NCI-H1105 (cell line): Measurements from ENCODE around the gene SETD3.

Experiments
- DNase-seq: peaks from one replicate; lab custom pipeline; 2025; lab: John Stamatoyannopoulos, UW

SETD3 gene

DNA sequence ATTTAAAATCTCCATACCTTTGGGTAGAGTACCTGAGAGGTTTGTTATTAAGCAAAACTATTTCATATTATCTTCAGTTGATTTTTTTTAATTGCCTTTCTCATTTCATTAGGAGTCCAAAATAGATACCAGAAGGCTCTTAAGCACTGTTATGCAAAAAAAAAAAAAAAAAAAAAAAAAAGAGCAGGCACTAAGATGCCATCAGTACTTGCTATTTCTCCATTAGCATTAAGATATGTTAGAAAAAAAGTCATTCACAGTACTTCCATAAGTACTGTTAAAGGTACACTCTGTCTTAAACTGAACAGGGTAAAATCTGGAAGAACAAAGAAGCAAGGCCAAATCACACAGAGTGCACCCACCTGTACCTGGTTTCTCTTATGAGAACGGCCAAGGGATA lies 57.2 kb downstream of the SETD3 start:
- no peak for DNase-seq

DNA sequence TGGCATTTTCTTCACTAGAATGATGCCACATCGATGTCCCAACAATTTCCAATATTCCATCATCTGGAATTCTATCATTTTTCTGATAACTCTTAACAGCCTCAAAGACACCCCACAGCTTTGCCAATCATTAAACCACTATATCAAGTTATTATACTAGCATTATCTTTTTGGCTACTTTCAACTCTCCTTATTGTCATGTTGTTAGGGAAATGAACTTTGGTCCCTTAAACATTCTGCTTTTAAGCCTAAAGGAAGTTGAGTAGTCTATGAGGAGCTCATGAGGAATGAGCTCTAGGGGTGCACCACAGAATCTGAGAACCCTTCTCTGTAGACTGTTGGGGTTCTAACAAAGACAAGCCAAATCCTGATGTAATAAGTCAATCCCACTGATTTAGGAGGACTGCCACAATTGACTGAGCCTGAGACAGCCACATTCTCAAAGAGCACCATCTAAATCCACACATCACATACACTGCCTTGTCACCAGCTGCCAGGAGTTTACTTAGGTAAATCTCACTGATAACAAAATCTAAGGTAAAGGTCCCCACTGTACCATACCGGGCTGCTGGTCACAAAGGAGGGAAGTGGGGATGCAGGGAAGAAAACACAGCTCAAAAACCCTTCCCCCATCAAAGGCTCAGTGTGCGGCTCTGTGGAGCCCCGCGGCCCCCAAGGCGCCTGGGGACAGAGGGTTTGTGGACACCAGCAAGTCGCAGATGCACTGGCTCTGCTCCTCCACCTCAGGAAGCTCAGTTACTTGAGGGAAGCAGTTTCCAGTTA lies 58.2 kb downstream of the SETD3 start:
- no peak for DNase-seq

DNA sequence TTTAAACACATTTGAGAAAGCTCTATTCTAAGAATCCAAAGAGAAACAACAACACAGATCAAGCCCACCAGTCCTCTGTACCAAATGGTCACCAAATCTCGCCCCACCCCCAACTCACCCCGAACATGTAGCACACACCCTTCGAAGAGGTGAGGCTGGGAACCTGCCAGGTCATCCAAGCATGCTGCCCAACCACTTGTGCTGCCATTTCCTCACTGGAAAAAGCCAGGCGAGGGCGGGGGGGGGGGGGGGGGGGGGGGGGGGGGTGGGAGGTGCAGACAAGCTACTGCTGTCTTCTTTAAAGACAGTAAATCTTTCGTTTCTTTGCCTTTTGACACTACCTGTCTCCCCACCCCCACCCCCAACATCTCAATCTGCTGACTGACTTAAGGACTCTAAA lies 59.9 kb downstream of the SETD3 start:
- DNase-seq: no peak

DNA sequence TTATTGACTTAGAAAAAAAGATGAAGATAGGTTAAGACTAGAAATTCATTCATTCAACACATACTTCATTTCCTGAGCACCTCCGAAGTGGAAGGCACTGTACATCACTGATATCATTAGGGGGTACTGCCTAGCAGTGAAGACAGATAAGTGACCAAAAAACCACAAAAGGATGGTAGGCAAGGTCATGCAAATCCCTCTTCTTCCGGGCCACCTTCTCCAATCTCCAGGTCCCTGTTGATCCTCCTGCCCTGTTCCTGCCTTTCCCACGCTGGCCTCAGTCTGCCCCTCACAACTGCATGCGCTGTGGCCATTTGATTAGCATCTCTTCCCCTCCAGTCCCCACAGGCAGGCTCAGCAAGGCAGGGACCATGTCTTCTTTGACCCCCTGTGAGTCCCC lies 60.8 kb downstream of the SETD3 start:
- no peak for DNase-seq

DNA sequence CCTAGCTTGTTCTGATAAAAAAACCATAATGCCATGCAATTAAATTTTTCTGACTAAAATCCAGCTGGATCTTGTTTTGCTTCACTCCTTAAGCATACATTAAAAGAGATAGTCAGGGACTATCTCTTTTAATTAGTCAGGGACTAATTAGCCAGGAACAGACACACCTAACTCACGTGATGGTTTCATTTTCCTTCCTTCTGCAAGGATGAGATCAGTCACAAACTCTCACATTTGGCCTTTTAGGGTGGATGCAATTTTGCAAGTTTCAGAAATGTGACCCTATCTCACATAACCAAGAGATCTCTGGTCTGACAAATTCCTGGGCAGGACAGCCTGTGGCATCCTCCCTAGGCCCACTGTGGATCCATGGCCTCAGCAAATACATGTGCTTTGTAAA lies 62.4 kb downstream of the SETD3 start:
- no peak for DNase-seq

DNA sequence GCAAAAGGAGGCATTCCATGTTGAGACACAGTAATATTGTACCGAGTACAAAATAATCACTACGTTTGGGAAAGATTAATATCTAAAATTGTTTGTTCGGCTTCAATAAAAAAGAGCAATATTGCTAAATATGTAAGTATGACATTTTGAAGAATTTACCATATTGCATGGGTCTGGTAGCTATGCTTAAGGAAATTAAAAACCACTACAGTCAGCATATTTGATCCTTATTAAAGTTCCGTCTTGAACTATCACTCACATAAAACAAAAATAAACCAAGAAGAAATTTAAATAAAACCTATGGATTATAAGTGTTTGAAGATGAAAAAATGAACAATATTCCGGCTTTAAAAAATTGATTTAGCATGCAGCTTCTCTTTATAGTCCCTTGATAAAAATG lies 63.8 kb downstream of the SETD3 start:
- DNase-seq: no peak

DNA sequence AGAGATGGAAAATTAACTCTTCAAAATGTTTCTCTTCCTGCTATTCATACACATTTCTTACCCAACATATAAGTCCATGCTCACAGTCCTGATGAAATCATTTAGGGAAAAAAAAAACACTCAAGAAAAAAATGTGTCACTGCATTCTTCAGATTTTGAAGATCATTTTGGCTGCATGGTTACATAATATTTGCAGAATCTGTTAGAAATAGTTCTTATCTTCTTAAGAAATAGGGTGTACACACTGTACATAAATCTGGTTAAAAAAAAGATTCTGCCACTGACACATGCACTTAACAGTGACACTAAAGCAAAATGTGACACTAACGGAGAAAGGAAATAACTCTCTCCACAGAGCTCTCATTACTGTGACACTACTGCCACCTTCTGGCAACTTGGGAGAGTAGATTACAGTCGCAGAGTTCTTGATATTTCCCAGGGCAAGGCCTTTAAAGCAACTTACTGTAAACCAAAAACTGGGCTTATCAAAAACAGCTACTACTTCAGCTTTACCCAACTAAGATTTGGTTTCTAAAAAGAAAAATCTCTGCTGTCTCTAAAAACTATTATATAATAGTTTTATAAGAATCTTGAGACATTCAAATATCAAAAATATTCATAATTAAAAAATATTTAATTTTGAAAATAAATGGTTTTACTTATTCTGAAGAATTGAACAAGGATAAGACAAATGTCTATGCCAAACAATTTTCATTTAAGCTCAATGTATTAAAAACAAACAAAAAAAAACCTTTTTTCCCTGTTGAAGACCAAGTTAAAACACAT lies 65.0 kb downstream of the SETD3 start:
- DNase-seq: peak; percentile 70

DNA sequence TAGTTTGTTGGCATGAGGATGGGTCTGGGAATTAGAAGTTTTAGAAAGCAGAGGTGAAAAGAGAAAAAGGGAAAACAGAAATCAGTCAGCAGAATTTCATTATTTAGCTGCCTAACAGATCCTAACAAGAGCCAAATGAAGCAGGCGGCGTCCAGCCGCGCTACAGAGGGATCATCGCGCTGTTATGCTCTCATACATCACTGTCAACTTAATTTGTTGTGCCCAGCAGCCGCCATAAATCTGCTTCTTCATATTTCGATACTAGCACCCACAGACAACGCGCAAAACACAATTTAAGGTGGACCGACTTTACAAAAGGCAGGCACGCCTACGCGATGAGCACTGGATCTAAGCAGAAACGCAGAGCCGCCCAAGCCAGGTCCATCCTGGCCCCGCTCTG lies 66.7 kb downstream of the SETD3 start:
- no peak for DNase-seq

DNA sequence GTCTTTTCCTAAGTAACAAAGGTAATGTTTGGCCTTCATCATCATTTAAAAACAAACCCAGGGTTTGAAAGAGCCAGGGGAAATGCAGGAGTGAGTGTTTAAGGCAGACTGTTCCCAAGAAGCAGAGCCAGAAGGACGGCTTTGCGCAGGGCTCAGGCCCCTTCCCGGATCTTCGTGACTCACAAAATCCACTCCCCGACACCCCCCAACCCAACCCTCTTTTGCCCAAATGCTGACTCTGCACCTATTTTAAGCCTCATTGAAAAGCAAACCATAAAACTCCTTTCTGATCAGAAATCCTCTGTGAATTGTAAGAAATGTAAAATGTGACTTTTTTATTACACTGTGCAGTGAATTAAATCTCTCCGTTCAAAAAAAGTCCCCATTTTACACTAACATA lies 67.5 kb downstream of the SETD3 start:
- no peak for DNase-seq

DNA sequence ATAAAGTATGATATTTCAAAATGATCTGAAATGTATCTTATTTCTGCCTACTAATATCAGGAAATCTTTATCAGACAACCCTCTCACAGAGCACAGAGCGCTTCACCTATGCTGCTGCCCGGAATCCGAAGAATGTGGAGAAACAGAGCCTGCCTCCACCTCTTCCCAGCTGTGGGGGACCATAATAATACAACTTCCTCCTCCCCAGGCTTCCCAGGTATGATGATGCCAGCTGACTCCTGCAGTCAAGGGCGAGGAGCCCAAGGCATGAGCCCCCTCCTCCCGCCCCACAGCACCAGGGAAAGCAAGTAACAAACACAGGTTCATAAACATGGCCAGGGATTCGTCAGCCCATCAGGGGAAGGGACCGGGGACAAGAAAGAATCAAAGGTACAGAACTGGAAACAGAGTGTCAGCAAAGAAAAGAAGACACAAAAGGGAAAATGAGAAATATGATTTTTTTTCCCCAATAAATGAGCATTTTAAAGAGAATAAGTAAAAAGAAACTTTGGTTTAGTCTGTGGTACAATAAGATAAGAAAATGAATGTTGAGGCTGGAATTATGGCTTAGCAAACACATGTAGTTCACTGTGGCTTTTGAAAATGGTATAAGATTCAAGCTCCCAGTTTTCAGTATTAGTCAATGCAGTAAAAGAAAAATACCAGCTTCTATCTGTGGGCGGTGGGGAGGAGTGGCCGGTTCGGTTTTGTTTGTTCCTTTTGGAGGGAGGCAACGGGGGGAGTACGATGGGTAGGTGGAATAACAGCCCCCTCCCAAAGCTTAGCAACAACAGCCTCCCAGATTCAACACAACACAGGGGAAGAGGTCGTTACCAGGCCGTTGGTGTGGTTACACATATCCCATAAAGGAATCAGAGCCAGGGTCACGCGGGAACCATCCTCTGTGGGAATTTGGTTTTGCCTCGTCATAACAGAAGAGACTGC lies 68.3 kb downstream of the SETD3 start:
- no peak for DNase-seq

DNA sequence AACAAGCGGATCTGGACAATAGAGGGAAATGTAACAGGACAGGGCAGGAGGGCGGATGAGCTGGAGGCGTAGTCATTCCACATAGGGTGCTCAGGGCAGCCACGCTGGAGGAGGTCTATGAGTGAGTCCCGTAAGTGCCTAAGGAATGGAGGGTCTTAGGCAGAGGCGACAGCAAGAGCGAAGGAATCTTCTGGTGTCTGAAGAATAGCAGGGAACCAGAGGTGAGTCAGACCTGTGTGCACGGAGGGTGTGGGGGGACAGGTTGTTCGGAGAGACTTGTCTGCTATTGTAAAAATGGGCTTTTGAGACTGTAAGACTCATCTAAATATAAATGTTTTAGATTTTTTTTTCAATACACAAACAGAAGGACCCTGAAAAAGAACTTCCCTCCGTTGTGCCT lies 70.6 kb downstream of the SETD3 start:
- no peak for DNase-seq

DNA sequence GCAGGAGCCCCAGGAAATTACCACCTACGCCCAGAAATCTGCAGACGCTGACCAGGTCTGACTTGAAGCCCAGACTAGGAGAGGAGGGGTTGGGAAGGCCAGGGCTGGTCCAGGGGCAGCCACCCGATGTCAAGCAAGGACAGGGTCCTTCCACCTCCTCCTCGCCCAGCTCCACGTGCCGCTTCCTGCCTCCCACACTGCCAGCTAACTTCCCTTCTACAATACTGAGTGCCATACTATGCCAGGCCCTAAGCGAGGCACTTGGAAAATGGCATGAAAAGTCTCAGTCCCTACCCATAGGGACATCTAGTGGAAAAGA lies 71.7 kb downstream of the SETD3 start:
- no peak for DNase-seq

DNA sequence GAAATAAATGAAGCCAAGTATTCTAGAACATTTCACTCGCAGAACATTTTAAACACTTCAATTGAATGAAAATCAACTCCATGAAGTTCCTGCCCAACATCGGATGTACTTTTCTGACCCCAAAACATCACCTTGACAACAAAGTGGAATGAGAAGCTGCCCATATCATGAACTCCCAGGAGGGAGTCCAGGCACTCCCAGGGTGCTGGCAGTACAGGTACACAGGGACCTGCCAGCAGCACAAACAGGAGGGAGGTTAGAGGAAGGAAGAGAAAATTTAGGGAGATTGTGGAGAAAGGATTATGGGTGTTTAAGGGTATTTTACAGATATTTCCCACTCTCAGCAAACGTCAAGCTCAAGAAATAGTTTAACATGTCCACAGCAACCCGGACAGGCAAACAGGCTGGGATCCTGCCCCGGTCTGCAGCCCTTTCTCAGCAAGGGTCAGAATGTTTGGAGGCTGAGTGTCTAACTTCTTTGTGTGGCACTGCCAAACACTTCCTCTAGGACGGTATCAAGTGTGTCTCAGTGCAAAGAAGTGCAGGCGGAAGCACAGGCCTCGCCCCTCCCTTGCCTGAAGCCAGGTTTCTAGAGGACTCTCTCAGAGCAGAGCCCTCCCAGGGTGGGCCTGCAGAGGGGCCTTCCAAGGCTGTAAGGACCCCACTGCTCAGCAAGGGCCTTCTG lies 72.2 kb downstream of the SETD3 start:
- no peak for DNase-seq

DNA sequence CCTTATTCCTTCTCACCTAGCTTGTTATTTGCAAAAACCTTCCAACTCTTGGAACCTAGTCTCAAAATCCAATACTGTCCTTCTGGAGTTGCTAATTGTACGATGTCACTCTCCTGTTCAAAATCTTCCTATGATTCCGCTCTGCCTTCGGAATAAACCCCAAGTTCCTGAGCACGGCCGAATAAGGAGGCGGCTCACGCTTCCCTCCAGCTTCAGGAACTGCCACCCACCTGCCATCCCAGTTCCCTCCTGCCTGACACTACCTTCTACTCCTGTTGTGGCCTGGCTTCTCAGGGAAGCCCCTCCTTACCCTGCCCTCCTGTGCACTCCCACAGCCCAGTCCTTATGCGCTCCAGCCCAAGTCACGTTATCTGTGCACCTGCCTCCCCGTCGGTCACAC lies 73.2 kb downstream of the SETD3 start:
- DNase-seq: no peak

DNA sequence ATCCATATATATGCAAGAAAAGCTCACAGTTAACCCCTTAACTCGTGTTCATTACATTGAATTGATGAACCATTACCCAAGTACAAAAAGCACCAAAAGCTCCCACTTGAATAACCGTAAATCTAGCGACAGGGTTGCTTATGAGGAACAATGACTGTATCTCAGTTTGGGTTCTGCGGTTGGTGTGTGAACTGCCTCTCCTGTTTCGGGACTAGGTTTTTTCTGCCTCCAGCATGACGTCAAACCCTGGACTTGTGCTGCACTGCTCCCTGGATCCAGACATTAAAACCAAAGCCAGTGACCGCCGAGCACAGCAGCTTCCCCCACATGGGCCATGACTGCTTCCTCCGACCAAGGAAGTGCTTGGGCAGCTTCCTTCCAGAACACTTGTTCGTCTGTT lies 77.7 kb downstream of the SETD3 start:
- no peak for DNase-seq

DNA sequence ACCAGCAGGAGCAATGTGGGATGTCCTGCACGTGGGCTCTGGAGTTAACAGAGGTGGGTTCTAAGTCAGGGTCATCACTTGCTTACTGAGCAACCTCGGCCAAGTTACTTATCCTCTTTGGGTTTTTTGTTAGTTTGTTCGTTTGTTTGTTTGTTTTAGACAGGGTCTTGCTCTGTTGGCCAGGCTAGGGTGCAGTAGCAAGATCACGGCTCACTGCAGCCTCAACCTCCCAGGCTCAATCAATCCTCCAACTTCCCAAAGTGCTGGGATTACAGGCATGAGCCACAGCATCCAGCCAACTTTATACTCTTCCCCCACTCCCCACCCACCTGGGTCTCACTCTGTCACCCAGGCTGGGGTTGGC lies 78.4 kb downstream of the SETD3 start:
- DNase-seq: no peak

DNA sequence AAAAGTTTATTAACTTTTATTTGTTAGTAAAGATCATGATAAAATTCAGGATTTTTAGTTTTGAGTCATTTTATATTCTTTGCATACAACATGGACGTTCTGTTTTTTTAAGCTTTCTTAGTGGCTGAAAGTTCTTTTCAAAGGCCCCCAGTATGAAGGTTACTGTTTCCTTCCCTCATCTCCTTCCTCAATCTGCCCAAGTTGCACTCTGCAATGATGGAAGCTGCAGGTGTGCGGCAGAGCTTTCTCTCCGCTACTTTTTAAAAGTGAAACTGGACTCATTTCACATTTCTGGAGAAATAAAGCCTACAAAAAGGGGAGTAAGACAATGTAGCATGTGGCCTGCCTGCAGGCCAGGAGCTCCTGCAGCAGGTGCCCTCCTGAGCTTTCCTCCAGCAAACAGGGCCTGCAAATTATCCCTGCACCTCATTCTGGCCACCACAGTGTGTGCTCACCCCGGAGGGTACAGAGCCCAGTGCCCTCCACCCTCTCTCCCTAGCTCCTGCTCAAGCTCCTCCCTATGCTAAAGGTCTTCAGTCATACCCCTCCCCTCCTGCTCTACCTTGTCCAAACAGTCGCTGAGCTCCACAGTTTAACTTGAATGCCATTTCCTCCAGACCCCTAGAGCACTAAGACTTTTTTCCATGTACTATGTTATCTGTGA lies 78.9 kb downstream of the SETD3 start:
- no peak for DNase-seq

DNA sequence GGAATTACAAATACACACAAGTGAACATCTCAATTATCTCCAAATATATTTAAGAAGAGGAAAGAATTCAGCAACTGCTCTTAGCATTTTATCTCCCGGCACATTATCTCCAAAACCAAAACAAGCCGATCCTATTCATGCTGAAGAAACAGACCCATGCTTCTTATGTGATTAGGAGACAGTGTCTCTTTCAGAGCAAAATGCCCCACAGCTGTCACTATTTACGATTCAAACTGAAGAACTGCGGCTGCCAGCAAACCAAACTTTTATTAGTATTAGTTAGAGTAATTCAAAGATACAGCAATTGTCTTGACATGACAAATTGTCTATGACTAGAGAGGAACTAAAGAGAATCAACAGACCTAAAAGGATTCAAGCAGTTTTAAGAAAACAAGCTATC lies 79.4 kb downstream of the SETD3 start:
- DNase-seq: no peak

DNA sequence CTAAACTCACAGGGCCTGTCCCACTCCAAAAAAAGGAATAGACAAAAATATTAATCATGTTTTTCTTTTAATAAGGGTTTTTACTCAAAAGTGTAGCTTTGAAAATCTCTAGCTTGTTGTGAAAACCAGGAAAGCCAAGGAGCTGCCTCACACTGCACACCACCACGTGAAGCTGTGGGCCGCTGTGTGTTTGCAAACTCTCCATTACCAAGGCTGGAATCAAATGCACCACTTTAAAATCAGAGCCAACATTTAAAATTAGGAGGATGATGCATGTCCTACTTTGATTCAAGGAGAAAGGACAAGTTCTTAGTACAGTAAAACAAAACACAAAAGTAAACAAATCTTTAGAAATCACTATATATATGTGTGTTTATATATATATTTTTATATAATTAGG lies 83.0 kb downstream of the SETD3 start:
- DNase-seq: no peak

DNA sequence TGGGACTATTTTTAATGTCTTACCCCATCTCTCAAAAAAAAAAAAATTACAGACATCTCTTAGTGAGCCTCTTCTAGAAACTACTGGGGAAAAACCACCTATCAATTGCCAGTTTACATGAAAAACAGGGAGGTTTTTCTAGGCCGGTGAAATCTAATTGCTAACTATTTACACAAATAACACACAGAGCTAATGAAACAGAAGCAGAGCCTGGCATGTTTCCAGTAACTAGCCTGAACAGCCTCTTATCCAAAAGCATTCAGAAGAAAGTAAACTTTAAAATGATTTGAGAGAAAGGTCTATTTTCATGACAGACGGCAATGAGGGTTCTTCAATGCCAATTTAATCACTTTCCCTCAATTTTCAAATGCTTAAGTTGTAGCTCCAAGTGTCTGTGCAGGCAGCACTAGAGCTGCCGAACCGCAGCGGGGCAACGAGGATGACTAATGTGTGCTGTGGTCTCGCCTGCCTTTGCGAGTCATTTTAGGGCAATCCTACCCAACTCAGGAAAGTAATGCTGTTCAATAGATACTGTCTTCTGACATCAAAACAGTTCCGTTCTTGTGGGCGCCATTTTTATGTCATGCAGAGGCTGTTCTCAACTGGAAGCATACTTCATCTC lies 84.6 kb downstream of the SETD3 start:
- DNase-seq: peak; percentile 88

DNA sequence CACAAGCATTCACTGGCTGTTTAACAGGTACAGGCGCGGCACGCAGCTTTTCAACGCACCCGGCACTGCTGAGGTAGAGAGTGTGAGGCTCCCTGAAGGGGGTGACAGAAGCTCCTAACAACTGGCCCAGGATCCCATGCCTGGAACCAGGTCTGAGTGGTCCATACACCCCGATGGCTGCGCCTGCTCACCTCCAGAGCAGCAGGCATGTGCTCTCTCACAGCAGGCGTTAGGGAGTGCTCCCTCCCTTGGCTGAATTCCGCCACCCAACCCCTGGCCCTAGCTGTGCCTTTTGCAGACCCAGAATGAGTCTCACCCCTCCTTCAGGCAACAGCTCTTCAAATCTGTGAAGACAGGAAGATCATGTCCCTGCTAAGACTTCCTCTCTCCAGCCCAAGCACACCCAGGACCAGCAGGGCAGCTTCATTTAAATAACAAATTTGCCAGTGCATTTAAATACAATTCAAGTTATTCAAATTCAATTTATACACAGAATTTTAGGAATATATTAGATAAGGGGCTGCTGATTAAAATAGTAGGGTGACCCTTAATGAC lies 86.0 kb downstream of the SETD3 start:
- DNase-seq: no peak
